H1 (cell line): ENCODE data around the gene CUX1. TPM values are rescaled to one million over a fixed set of nuclear protein-coding genes. Genes with fewer than 3 reads are reported as not detected.

Experiments used
- CTCF ChIA-PET: fragments of 300-600 bp; sonication (Branson Sonifier 250); formaldehyde crosslinking; loops from one replicate; lab custom pipeline; 2021; ENCODE audit not compliant: partially characterized antibody; lab: Charles Lee
- POLR2A ChIA-PET: fragments of 300-600 bp; sonication (Branson Sonifier 250); formaldehyde crosslinking; loops from one replicate; lab custom pipeline; 2021; ENCODE audit warnings: inconsistent platforms; ENCODE audit not compliant: partially characterized antibody; lab: Charles Lee
- DNase-seq, 2 experiments: peaks; one replicate each; pipeline versions ENCODE4 v3.0.0 to v3.0.0-alpha.2; 2010 to 2022; ENCODE audit warnings: low spot score in 2 of 2, low read depth in 1 of 2, mixed read lengths in 1 of 2
- FAIRE-seq: peaks from 2 replicates; lab custom pipeline; 2011; peaks lifted over from hg19 to GRCh38; lab: Jason Lieb, UNC
- H2AFZ ChIP-seq: 2 replicates; pipeline ENCODE4 v1.8.1; 2012; ENCODE audit warnings: low read length, inconsistent platforms
- H2AK5ac ChIP-seq: 2 replicates; pipeline ENCODE4 v1.6.1; 2013; ENCODE audit warnings: low read depth, low read length
- H2BK120ac ChIP-seq: replicated peaks from 2 replicates; pipeline ENCODE3; 2013; ENCODE audit warnings: low read depth, low read length, inconsistent platforms
- H2BK12ac ChIP-seq: 2 replicates; pipeline ENCODE4 v1.6.1; 2013; ENCODE audit warnings: low read depth, low read length
- H2BK15ac ChIP-seq: 2 replicates; pipeline ENCODE4 v1.6.1; 2013; ENCODE audit warnings: low read length
- H2BK20ac ChIP-seq: 2 replicates; pipeline ENCODE4 v1.6.1; 2013; ENCODE audit warnings: low read length
- H2BK5ac ChIP-seq: 2 replicates; pipeline ENCODE4 v1.6.1; 2013; ENCODE audit warnings: low read depth, low read length
- H3K14ac ChIP-seq: 2 replicates; pipeline ENCODE4 v1.6.1; 2013; ENCODE audit warnings: inconsistent platforms; ENCODE audit not compliant: insufficient read length
- H3K18ac ChIP-seq: 2 replicates; pipeline ENCODE4 v1.6.1; 2013; ENCODE audit warnings: low read length; ENCODE audit errors: extremely low read depth
- H3K23ac ChIP-seq: 2 replicates; pipeline ENCODE4 v1.6.1; 2013; ENCODE audit warnings: inconsistent platforms; ENCODE audit not compliant: insufficient read length
- H3K23me2 ChIP-seq: 2 replicates; pipeline ENCODE4 v1.6.1; 2013; ENCODE audit warnings: low read depth, low read length
- H3K27ac ChIP-seq: 2 replicates; pipeline ENCODE4 v1.6.1; 2011; ENCODE audit warnings: low read depth, low read length, inconsistent platforms
- H3K27me3 ChIP-seq, 4 experiments: replicated peaks in 1 of 4; 1 replicate in 1 of 4; 2 replicates in 3 of 4; pipeline versions ENCODE4 v1.6.1 to v1.8.1; 2011 to 2013; ENCODE audit warnings: low read length in 3 of 4, mild to moderate bottlenecking in 3 of 4, inconsistent platforms in 2 of 4, mixed read lengths in 2 of 4, moderate library complexity in 1 of 4; ENCODE audit not compliant: control insufficient read depth in 3 of 4, insufficient read depth in 3 of 4; ENCODE audit errors: extremely low read depth in 1 of 4
- H3K36me3 ChIP-seq, 4 experiments: 2 replicates each; pipeline versions ENCODE4 v1.6.1 to v1.8.1; 2011 to 2013; ENCODE audit warnings: mild to moderate bottlenecking in 4 of 4, low read length in 3 of 4, moderate library complexity in 2 of 4, control low read depth in 1 of 4, inconsistent platforms in 1 of 4; ENCODE audit not compliant: insufficient read depth in 4 of 4, control insufficient read depth in 2 of 4
- H3K4ac ChIP-seq: replicated peaks from 2 replicates; pipeline ENCODE3; 2013; ENCODE audit warnings: low read length, low read depth, mixed read lengths, inconsistent platforms; ENCODE audit not compliant: insufficient read length
- H3K4me1 ChIP-seq, 4 experiments: replicated peaks in 1 of 4; 1 replicate in 1 of 4; 2 replicates in 3 of 4; pipeline versions ENCODE4 v1.6.1 to v1.8.1; 2011 to 2013; ENCODE audit warnings: low read length in 3 of 4, inconsistent platforms in 2 of 4, mixed read lengths in 1 of 4; ENCODE audit not compliant: insufficient read depth in 4 of 4, control insufficient read depth in 3 of 4
- H3K4me2 ChIP-seq, 2 experiments: 2 replicates each; pipeline versions ENCODE4 v1.6.1 to v1.8.1; 2011 to 2013; ENCODE audit warnings: low read depth in 2 of 2, low read length in 2 of 2, control low read depth in 1 of 2, inconsistent platforms in 1 of 2, mild to moderate bottlenecking in 1 of 2; ENCODE audit not compliant: insufficient read depth in 1 of 2
- H3K4me3 ChIP-seq, 4 experiments: fragments of 200-600, 300-600 bp in 1 of 4; sonication (generic), shearing (Covaris generic), sonication (Bioruptor Twin) in 1 of 4; 2 replicates each; pipeline versions ENCODE4 v1.5.1 to v1.8.1; 2011 to 2016; ENCODE audit warnings: low read length in 4 of 4, low read depth in 3 of 4, control low read depth in 2 of 4, inconsistent platforms in 2 of 4, mild to moderate bottlenecking in 2 of 4, mixed read lengths in 1 of 4, moderate library complexity in 1 of 4; ENCODE audit not compliant: insufficient read depth in 2 of 4; ENCODE audit errors: extremely low read depth in 1 of 4
- H3K56ac ChIP-seq: replicated peaks from 2 replicates; pipeline ENCODE3; 2013; ENCODE audit warnings: low read depth, mild to moderate bottlenecking, mixed read lengths, low read length, inconsistent platforms; ENCODE audit not compliant: insufficient read length
- H3K79me1 ChIP-seq: 2 replicates; pipeline ENCODE4 v1.6.1; 2013; ENCODE audit warnings: low read depth, low read length, control low read depth
- H3K79me2 ChIP-seq, 2 experiments: 2 replicates each; pipeline versions ENCODE4 v1.6.1 to v1.8.1; 2012 to 2013; ENCODE audit warnings: low read length in 2 of 2, mild to moderate bottlenecking in 2 of 2, inconsistent platforms in 1 of 2; ENCODE audit not compliant: insufficient read depth in 2 of 2, control insufficient read depth in 1 of 2
- H3K9ac ChIP-seq, 4 experiments: replicated peaks in 1 of 4; 1 replicate in 1 of 4; 2 replicates in 3 of 4; pipeline versions ENCODE4 v1.6.1 to v1.8.1; 2011 to 2013; ENCODE audit warnings: low read depth in 3 of 4, low read length in 3 of 4, control low read depth in 2 of 4, mild to moderate bottlenecking in 2 of 4, moderate library complexity in 2 of 4, inconsistent platforms in 1 of 4; ENCODE audit errors: extremely low read depth in 1 of 4
- H3K9me3 ChIP-seq, 2 experiments: 2 replicates each; pipeline versions ENCODE4 v1.6.1 to v1.8.1; 2012 to 2013; ENCODE audit warnings: mild to moderate bottlenecking in 2 of 2, moderate library complexity in 2 of 2, control low read depth in 1 of 2, inconsistent platforms in 1 of 2, low read depth in 1 of 2, low read length in 1 of 2, mixed read lengths in 1 of 2; ENCODE audit not compliant: insufficient read depth in 2 of 2
- H4K20me1 ChIP-seq, 2 experiments: replicated peaks in 1 of 2; 2 replicates each; pipeline versions ENCODE3 to v1.8.1; 2011 to 2013; ENCODE audit warnings: inconsistent platforms in 2 of 2, low read length in 2 of 2, mild to moderate bottlenecking in 1 of 2; ENCODE audit not compliant: insufficient read depth in 2 of 2, control insufficient read depth in 1 of 2
- H4K5ac ChIP-seq: 2 replicates; pipeline ENCODE4 v1.6.1; 2013; ENCODE audit warnings: low read length, low read depth, mixed read lengths, inconsistent platforms; ENCODE audit not compliant: insufficient read length
- H4K8ac ChIP-seq: 2 replicates; pipeline ENCODE4 v1.8.0; 2013; ENCODE audit warnings: mild to moderate bottlenecking, moderate library complexity, low read length, inconsistent platforms; ENCODE audit not compliant: insufficient read depth; ENCODE audit errors: extremely low read depth
- H4K91ac ChIP-seq: replicated peaks from 2 replicates; pipeline ENCODE3; 2013; ENCODE audit warnings: low read length, mixed read lengths, inconsistent platforms; ENCODE audit not compliant: insufficient read length
- BACH1 ChIP-seq: IDR thresholded peaks from 2 replicates; pipeline ENCODE4 v1.6.1; 2012; ENCODE audit warnings: low read length, improper control_type of control experiment
- CBX5 ChIP-seq: fragments of 300-800, 300-1000 bp; sonication (generic); IDR thresholded peaks from 2 replicates; pipeline ENCODE4 v1.7.1; 2016; ENCODE audit warnings: antibody characterized with exemption, low read length, low read depth
- JUN ChIP-seq: IDR thresholded peaks from 2 replicates; pipeline ENCODE4 v1.6.1; 2011; ENCODE audit warnings: low read depth, mild to moderate bottlenecking, improper control_type of control experiment, low read length
- KDM5A ChIP-seq: fragments of 200-600 bp; IDR thresholded peaks from 2 replicates; pipeline ENCODE4 v1.7.1; 2012; ENCODE audit warnings: mild to moderate bottlenecking, low read length, inconsistent platforms, mixed read lengths
- POLR2AphosphoS5 ChIP-seq: IDR thresholded peaks from 2 replicates; pipeline ENCODE4 v1.6.1; 2011; ENCODE audit warnings: low read depth, low read length
- SP4 ChIP-seq: IDR thresholded peaks from 2 replicates; pipeline ENCODE4 v1.6.1; 2012; ENCODE audit warnings: low read length, inconsistent platforms
- WGBS, 2 experiments: shearing (Covaris generic) in 1 of 2; methylation state at CpG; one replicate each; pipeline versions ENCODE4 v1.1.6 to v1.1.7; 2013 to 2015; ENCODE audit warnings: low lambda C conversion rate in 2 of 2, mixed read lengths in 2 of 2, inconsistent platforms in 1 of 2, low coverage in 1 of 2, missing lambda C conversion rate in 1 of 2; ENCODE audit not compliant: insufficient replicate concordance in 2 of 2, insufficient coverage in 1 of 2, insufficient read length in 1 of 2; ENCODE audit errors: extremely low coverage in 1 of 2, missing lambda C conversion rate in 1 of 2; 5-methylcytosine and 5-hydroxymethylcytosine counted together
- polyA plus RNA-seq, 7 experiments: library from polyadenylated mRNA; depleted of rRNA in 3 of 7; stranded (reverse) in 5 of 7; unstranded in 2 of 7; fragments of >200 nt in 5 of 7; fragments of 200-250 nt in 2 of 7; gene quantifications; 1 replicate in 5 of 7; 2 replicates in 1 of 7; 4 replicates in 1 of 7; pipeline versions ENCODE4 v1.2.1 to v1.2.3, GENCODE V29; 2011 to 2013; ENCODE audit warnings: missing spikeins in 2 of 7, mixed read lengths in 2 of 7
- total RNA-seq: library from RNA; stranded (reverse); fragmentation: NEBNext Ultra II Directional; extraction: Animal tissue kit (Norgen Biotek cat#: 25700); gene quantifications from 2 replicates; pipeline ENCODE4 v1.2.1, GENCODE V29; 2021
- TF ChIP-seq, protein P1 (sequence below): IDR thresholded peaks from 2 replicates; pipeline ENCODE4 v1.6.1; 2011; ENCODE audit warnings: low read length, improper control_type of control experiment
- TF ChIP-seq, protein P2 (sequence below): IDR thresholded peaks from 2 replicates; pipeline ENCODE4 v1.6.1; 2012; ENCODE audit warnings: inconsistent platforms

The CUX1 gene
- total and polyA plus RNA-seq, 2 of the 8 experiments (the other 6 are each of a cell fraction or from before 2014, with no cell fraction given), result 21.6 to 65.9 TPM

DNA sequence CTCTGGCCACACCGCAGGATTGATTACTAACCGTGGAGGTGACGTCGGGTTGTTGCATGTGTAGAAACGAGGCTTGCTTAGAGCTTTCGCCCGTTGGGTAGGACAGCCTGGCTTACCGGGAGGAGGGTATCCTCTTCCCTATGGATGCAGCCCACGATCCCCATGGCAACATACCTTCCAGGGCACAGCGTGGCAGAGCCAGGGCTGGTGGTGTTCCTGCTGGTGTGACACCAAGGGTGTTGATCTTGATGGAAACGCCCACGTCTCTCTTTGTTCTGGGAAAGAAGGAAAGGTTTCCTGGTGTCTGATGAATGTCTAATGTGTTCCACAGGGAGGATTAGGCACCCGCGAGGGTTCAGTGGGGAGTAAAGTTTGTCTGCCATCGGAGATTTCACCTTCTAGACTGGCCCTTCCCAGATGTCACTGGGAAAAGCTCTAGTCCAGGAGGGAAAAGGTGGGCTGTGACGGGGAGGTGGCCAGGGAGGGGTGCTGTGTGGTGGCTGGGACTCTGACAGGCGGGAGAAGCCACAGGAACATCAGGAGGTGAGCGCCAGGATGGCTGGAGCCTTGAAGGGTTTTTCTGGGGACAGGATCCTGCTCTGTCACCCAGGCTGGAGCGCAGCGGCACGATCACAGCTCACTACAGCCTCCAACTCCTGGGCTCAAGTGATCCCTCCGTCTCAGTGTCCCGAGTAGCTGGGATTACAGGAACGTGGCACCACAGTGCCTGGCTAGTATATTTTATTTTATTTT is 102.1 kb downstream of the CUX1 start:
- Histone ChIP-seq H2BK120ac (no peak overlapping the region), H3K9ac (no peak overlapping the region), H4K5ac (no peak overlapping the region), H3K9me3 (no peaks in the 10 kb centered on the region), H3K56ac (no peak overlapping the region), H3K27me3 (no peaks in the 10 kb centered on the region), H3K4ac (no peak overlapping the region), H3K18ac (no peak overlapping the region), H3K4me1 (peaks cover 0 to 9% (median 3%) of the 10 kb centered on the region in 4 experiments; a peak in 3 of 7 replicates), H2AFZ (no peak overlapping the region), H3K4me2 (no peak overlapping the region), H3K27ac (no peak overlapping the region), H2BK20ac (no peak overlapping the region), H2BK5ac (peak overlapping the region; percentile 71; the same call in 1 of the 2 replicates), H4K91ac (peak overlapping the region; percentile 34), H3K4me3 (no peak overlapping the region), H2BK12ac (no peak overlapping the region; the same call in 1 of the 2 replicates), H4K20me1 (peaks cover 10 to 18% of the 10 kb centered on the region in 2 experiments), H3K23me2 (0 out of 2 replicates have a peak, but pooled peaks cover 2% of the 10 kb centered on the region), H3K23ac (no peak overlapping the region), H3K14ac (no peak overlapping the region)
- DNase-seq (no peak), FAIRE-seq (no peak)
- WGBS, 2 experiments, result 94% methylated on average over 24 of the region's 24 CpGs; no CpG with 5 or more reads in 1 of the 2 experiments
- TF ChIP-seq POLR2AphosphoS5, result no peak
- no peak for TF ChIP-seq JUN
- no peak for TF ChIP-seq CBX5
- TF ChIP-seq KDM5A, result no peak
- TF ChIP-seq, protein P1, sequence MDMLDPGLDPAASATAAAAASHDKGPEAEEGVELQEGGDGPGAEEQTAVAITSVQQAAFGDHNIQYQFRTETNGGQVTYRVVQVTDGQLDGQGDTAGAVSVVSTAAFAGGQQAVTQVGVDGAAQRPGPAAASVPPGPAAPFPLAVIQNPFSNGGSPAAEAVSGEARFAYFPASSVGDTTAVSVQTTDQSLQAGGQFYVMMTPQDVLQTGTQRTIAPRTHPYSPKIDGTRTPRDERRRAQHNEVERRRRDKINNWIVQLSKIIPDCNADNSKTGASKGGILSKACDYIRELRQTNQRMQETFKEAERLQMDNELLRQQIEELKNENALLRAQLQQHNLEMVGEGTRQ, result no peak
- TF ChIP-seq, protein P2, sequence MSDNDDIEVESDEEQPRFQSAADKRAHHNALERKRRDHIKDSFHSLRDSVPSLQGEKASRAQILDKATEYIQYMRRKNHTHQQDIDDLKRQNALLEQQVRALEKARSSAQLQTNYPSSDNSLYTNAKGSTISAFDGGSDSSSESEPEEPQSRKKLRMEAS, result no peak
- TF ChIP-seq BACH1, result no peak
- no peak for TF ChIP-seq SP4
- TF ChIP-seq, all 59 proteins: peak for 0
- Histone ChIP-seq H4K8ac (peak overlapping the region; percentile 75), H3K36me3 (peaks cover 3 to 15% (median 6%) of the 10 kb centered on the region in 4 experiments; a peak in 5 of 8 replicates), H3K79me1 (peaks cover 23% of the 10 kb centered on the region), H2BK15ac (0 out of 2 replicates have a peak overlapping the region, but pooled peaks have one; percentile 1), H3K79me2 (peaks cover 0 to 78% of the 10 kb centered on the region in 2 experiments; a peak in 2 of 4 replicates), H2AK5ac (no peak overlapping the region)
- CTCF ChIA-PET, result interaction anchor here (0.6 to 1.8 kb wide), 4 partner anchors 10 to 1490 kb away, joined by 3 to 5 read pairs (median 3); no protein-coding TSS in a partner anchor
- POLR2A ChIA-PET, result interaction anchor here (0.9 kb wide), 1 partner anchor 24 kb away, joined by 3 read pairs; no protein-coding TSS in a partner anchor
